Measurements from ENCODE around the gene PCSK6.

DNA sequence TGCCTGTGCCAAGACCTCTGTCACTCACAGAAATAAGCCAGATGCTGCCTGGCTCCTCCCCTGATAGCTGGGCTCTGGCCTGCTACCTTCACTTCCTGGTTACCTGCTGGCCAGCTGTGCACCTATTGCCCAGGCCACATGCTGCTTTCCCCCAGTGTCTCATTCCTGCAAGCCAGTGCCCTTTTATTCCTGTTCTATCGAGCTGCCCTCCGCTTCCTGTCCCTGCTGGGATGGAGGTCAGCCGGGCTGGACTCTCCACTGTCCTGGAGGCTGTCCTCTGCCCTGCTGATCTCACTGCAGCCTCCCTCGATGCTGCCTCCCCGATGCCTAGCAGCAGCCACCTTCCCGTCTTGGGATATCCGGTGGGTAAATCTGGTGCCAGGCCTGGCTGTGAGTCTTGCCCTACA lies 157.4 kb downstream of the PCSK6 start:
- TF ChIP-seq EZH2 (IDR thresholded peaks at IDR 0.05; ENCODE audit: insufficient read depth, poor library complexity, severe bottlenecking) (no peak), EZH2phosphoT487 (IDR thresholded peaks at IDR 0.05; ENCODE audit: insufficient read depth, low read depth) (no peak)
